Measurements from ENCODE around the gene PBXIP1. TPM values are rescaled to one million over a fixed set of nuclear protein-coding genes. Genes with fewer than 3 reads are reported as not detected.

PBXIP1 gene
- total and polyA plus RNA-seq, 4 donors: 3.8 to 42.8 (median 20.5) TPM

GRCh38 chr1:154948079-154948478, 7.8 kb downstream of the PBXIP1 start:
- H3K9me3 ChIP-seq (ENCODE audit: control insufficient read depth in 4 of 4, low read length in 3 of 4): no peaks in the 10 kb centered on the region
- H3K9ac ChIP-seq (ENCODE audit: low read depth in 1 of 2, low read length in 2 of 2): no peak overlapping the region
- H3K4me3 ChIP-seq (ENCODE audit: low read depth in 1 of 3, low read length in 3 of 3): no peak overlapping the region
- TF ChIP-seq NR2F2 (IDR thresholded peaks at IDR 0.05) (no peak), FOXA2 (IDR thresholded peaks at IDR 0.05) (no peak), MAX (IDR thresholded peaks at IDR 0.05) (no peak), RAD21 (IDR thresholded peaks at IDR 0.05) (no peak), JUND (IDR thresholded peaks at IDR 0.05) (no peak), YY1 (IDR thresholded peaks at IDR 0.05) (no peak), TAF1 (conservative IDR thresholded peaks at IDR 0.05) (no peak), CTCF (IDR thresholded peaks at IDR 0.05; ENCODE audit: low read depth, low read length, missing input control) (no peak), HNF4A (conservative IDR thresholded peaks at IDR 0.05) (no peak)
- peaks cover 6 to 27% (median 23%) of the 10 kb centered on the region in 4 donors for H3K4me1 ChIP-seq (ENCODE audit: control insufficient read depth in 4 of 4, insufficient read depth in 4 of 4, low read length in 3 of 4)
- H3K27me3 ChIP-seq (ENCODE audit: control insufficient read depth in 4 of 4, insufficient read depth in 4 of 4, low read length in 3 of 4): no peaks in the 10 kb centered on the region
- no peak overlapping the region for H3K27ac ChIP-seq (ENCODE audit: low read depth in 1 of 2, low read length in 2 of 2)
- no peak for DNase-seq (ENCODE audit: low spot score)
- peaks cover 0 to 23% (median 4%) of the 10 kb centered on the region in 4 donors for H3K36me3 ChIP-seq (ENCODE audit: control insufficient read depth in 4 of 4, insufficient read depth in 3 of 4, low read depth in 1 of 4, low read length in 3 of 4)
- WGBS: 94% methylated on average over 11 of the region's 11 CpGs

GRCh38 chr1:154945962-154946850, 9.7 kb downstream of the PBXIP1 start:
- no peak for DNase-seq (ENCODE audit: low spot score)
- no peak overlapping the region for H3K27ac ChIP-seq (ENCODE audit: low read depth in 1 of 2, low read length in 2 of 2)
- H3K36me3 ChIP-seq (ENCODE audit: control insufficient read depth in 4 of 4, insufficient read depth in 3 of 4, low read depth in 1 of 4, low read length in 3 of 4): peaks cover 0 to 22% (median 3%) of the 10 kb centered on the region in 4 donors
- H3K9me3 ChIP-seq (ENCODE audit: control insufficient read depth in 4 of 4, low read length in 3 of 4): no peaks in the 10 kb centered on the region
- H3K4me3 ChIP-seq (ENCODE audit: low read depth in 1 of 3, low read length in 3 of 3): no peak overlapping the region
- TF ChIP-seq ZBTB33 (IDR thresholded peaks at IDR 0.05) (no peak), YY1 (IDR thresholded peaks at IDR 0.05) (no peak), TAF1 (conservative IDR thresholded peaks at IDR 0.05) (no peak), SP1 (IDR thresholded peaks at IDR 0.05) (no peak), HNF4A (conservative IDR thresholded peaks at IDR 0.05) (no peak), ATF3 (IDR thresholded peaks at IDR 0.05) (no peak), EGR1 (IDR thresholded peaks at IDR 0.05; ENCODE audit: low read depth in 2 of 2) (no peak)
- H3K4me1 ChIP-seq (ENCODE audit: control insufficient read depth in 4 of 4, insufficient read depth in 4 of 4, low read length in 3 of 4): peaks cover 6 to 40% (median 22%) of the 10 kb centered on the region in 4 donors
- 86% methylated on average over 17 of the region's 17 CpGs for WGBS
- H3K9ac ChIP-seq (ENCODE audit: low read depth in 1 of 2, low read length in 2 of 2): no peak overlapping the region
- H3K27me3 ChIP-seq (ENCODE audit: control insufficient read depth in 4 of 4, insufficient read depth in 4 of 4, low read length in 3 of 4): no peaks in the 10 kb centered on the region

All from liver (tissue), 9 donors.